Activated naive CD4-positive, alpha-beta T cell treated with anti-CD3 and anti-CD28 coated beads for 36 hours (primary cell): ENCODE results near the gene CCDC6. TPM values are rescaled to one million over a fixed set of nuclear protein-coding genes. Genes with fewer than 3 reads are reported as not detected.

Experiments used
- CTCF ChIA-PET: fragments of 350-600 bp; sonication (Branson Sonifier 250); formaldehyde crosslinking; loops from one replicate; lab custom pipeline; 2021; ENCODE audit warnings: antibody characterized with exemption; lab: Charles Lee
- DNase-seq: peaks from one replicate; pipeline ENCODE4 v3.0.0-alpha.2; 2020
- H3K27ac Mint-ChIP-seq: one replicate; pipeline ENCODE4 v1.8.0; 2021; ENCODE audit warnings: mild to moderate bottlenecking, mixed read lengths
- H3K27me3 Mint-ChIP-seq: one replicate; pipeline ENCODE4 v1.8.0; 2021; ENCODE audit warnings: low read depth, mixed read lengths
- H3K36me3 Mint-ChIP-seq: one replicate; pipeline ENCODE4 v1.8.0; 2021; ENCODE audit warnings: low read depth, mixed read lengths
- H3K4me1 Mint-ChIP-seq: one replicate; pipeline ENCODE4 v1.8.0; 2021; ENCODE audit warnings: low read depth, mixed read lengths
- H3K4me3 Mint-ChIP-seq: one replicate; pipeline ENCODE4 v1.8.0; 2021; ENCODE audit warnings: mild to moderate bottlenecking, moderate library complexity, mixed read lengths
- H3K9me3 Mint-ChIP-seq: one replicate; pipeline ENCODE4 v1.8.0; 2021; ENCODE audit warnings: mixed read lengths
- intact Hi-C: fragments of 100-400 bp; cut with micrococcal nuclease; formaldehyde crosslinking; loops from one replicate; pipeline ENCODE4 v1.15.1; 2023
- total RNA-seq, 2 experiments: library from RNA; stranded (reverse); gene quantifications; one replicate each; pipeline ENCODE4 v1.2.3, GENCODE V29; 2021

Gene CCDC6
- total RNA-seq, 2 experiments from 2014 or later, result 43.1 to 44.9 TPM

DNA sequence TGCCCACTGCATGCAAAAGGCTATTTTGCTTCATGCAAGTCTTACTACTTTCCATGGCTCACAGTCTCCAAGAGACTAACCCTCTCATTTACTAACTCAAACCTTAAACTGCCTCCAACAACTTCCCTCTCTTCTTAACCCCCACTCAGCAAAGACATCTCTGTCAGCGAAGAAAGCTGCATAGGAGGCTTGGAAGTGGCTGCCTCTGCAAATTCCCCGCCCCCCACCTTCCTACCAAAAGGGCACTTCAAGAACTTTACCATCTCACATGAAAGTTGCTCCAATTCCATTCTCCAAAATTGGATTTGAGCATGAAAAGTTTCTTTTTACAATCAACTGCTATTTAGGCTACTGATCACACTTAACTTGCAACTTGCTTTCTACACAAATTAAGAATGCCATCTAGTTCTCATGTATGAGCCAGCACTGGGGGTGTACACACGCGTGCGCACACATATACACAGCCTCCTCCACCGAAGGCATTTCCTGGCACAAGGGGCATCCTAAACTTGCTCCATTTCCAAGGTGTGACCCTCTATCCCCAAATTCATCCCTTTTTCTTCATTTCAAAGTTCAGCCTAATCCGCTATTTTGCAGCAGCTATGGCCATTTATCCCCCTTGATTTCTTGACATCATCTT is 1.8 kb downstream of the CCDC6 start:
- DNase-seq, result no peak
- CTCF ChIA-PET, result interaction anchor here (0.7 to 3.7 kb wide), 6 partner anchors 17 to 195 kb away, joined by 3 to 36 read pairs (median 14); partner anchors contain the start of gene SLC16A9
- Mint-ChIP-seq H3K27ac (peak overlapping the region; percentile 98), H3K4me3 (peak overlapping the region; percentile 95), H3K9me3 (no peaks in the 10 kb centered on the region), H3K4me1 (peaks cover 66% of the 10 kb centered on the region), H3K36me3 (peaks cover 45% of the 10 kb centered on the region), H3K27me3 (no peaks in the 10 kb centered on the region)
- intact Hi-C loops, result loop anchor here (1.0 to 5.0 kb wide), 4 partner anchors 18 to 1998 kb away; partner anchors contain the start of gene ARID5B

DNA sequence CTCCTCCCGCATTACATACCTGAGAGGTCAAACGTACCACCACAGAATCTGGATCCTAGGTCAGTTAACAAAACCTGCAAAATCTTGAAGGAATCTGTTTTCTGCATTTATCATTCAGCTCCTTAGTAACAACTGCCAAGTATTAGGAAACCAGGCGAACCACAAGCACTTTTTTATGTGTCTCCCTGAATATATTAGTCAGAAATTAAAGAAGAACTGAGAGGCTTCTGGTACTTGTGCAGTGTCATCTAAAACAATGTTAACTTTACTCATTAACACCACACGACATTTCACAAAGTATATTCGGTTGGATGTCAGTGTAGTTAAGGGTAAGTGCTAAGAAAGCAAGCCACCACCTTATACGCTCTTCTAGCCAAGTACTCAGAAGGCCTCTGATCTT is 2.5 kb downstream of the CCDC6 start:
- intact Hi-C loops, result no loop called here
- no peaks in the 10 kb centered on the region for H3K27me3 Mint-ChIP-seq
- peak overlapping the region; percentile 98 for H3K27ac Mint-ChIP-seq
- CTCF ChIA-PET, result interaction anchor here (2.2 kb wide), 1 partner anchor 16 kb away, joined by 6 read pairs; no protein-coding TSS in a partner anchor
- no peak for DNase-seq
- peaks cover 69% of the 10 kb centered on the region for H3K4me1 Mint-ChIP-seq
- peak overlapping the region; percentile 95 for H3K4me3 Mint-ChIP-seq
- no peaks in the 10 kb centered on the region for H3K9me3 Mint-ChIP-seq
- peaks cover 45% of the 10 kb centered on the region for H3K36me3 Mint-ChIP-seq

DNA sequence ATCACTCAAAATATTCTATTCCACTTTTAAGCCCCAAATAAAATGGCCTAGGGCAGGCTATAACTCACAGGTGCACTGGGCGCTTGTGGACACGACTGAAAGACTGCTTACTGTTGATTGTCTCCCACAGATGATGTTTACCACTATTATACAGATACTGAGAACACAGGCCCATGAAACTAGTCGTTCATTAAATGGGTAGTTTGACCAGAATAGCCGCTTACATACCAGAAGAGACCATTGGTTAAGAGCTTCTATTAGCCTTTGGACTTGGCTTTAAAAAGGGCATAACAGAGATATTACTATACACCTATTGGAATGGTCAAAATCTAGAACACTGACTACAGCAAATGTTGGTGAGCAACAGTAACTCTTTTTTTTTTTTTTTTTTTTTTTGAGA is 4.3 kb downstream of the CCDC6 start:
- CTCF ChIA-PET, result interaction anchor here (0.6 to 0.7 kb wide), 2 partner anchors 13 to 94 kb away, joined by 3 to 4 read pairs; no protein-coding TSS in a partner anchor
- Mint-ChIP-seq H3K27me3 (no peaks in the 10 kb centered on the region), H3K4me1 (peaks cover 69% of the 10 kb centered on the region), H3K36me3 (peaks cover 47% of the 10 kb centered on the region), H3K9me3 (no peaks in the 10 kb centered on the region), H3K4me3 (no peak overlapping the region), H3K27ac (no peak overlapping the region)
- intact Hi-C loops, result no loop called here
- no peak for DNase-seq

DNA sequence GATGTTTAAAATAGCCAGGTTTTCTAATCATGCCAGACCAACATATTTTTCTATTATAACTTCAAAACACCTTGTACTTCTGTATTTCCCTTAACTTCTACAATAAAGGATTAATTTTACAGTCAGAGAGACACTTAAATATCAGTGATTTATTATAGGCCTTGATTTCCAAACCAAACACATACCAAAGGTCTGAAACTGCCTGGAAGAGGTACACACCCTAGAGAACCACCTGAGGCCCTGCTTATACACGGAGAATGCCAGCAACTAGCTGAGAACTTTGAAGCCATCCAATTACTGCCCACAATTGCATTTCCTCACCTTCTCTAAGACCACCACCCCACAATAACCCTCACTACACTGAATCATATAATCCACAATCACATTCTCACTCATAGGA is 4.9 kb downstream of the CCDC6 start:
- no peak overlapping the region for H3K27ac Mint-ChIP-seq
- no peaks in the 10 kb centered on the region for H3K27me3 Mint-ChIP-seq
- no peak overlapping the region for H3K4me3 Mint-ChIP-seq
- intact Hi-C loops, result no loop called here
- H3K9me3 Mint-ChIP-seq, result no peaks in the 10 kb centered on the region
- peaks cover 47% of the 10 kb centered on the region for H3K36me3 Mint-ChIP-seq
- peaks cover 73% of the 10 kb centered on the region for H3K4me1 Mint-ChIP-seq
- no peak for DNase-seq
- CTCF ChIA-PET, result interaction anchor here (0.7 kb wide), 1 partner anchor 12 kb away, joined by 3 read pairs; no protein-coding TSS in a partner anchor

DNA sequence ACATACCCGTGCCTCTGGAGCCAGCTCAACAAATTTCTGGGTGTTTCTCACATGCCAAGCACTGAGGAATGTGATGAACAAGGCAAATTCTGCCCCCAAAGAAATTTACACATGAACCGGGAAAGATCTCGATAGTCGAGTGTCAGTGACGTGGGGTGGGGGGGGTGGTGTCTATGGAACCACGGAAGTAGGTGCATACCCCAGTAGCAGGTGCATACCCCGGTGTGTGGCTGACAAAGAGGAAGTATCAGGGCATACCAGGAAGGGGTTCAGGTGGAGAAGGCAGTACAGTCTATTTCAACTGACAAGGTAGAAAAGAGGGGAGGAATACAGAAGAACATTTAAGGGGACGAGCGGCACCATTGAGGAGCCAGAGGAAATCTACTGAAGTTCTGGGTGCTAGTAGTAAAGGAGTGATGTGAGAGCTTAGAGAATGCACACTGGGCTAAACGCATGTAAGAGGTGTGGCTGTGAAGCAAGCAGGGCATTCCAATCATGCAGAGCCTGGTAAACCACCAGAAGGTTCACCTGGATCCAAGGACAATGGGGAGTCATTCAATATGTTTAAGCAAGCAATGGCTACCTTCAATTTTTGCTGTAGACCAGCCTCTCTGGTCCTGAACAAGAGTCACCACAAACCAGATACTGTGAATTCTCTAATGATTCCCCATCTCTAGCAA is 6.2 kb downstream of the CCDC6 start:
- Mint-ChIP-seq H3K4me1 (peaks cover 82% of the 10 kb centered on the region), H3K27me3 (no peaks in the 10 kb centered on the region), H3K4me3 (no peak overlapping the region), H3K36me3 (peaks cover 45% of the 10 kb centered on the region), H3K9me3 (no peaks in the 10 kb centered on the region), H3K27ac (no peak overlapping the region)
- CTCF ChIA-PET, result interaction anchor here (0.6 to 1.4 kb wide), 2 partner anchors 34 to 67 kb away, joined by 3 read pairs; no protein-coding TSS in a partner anchor
- DNase-seq, result no peak
- intact Hi-C loops, result loop anchor here (1.0 kb wide), 1 partner anchor 12 kb away; no protein-coding TSS in a partner anchor

DNA sequence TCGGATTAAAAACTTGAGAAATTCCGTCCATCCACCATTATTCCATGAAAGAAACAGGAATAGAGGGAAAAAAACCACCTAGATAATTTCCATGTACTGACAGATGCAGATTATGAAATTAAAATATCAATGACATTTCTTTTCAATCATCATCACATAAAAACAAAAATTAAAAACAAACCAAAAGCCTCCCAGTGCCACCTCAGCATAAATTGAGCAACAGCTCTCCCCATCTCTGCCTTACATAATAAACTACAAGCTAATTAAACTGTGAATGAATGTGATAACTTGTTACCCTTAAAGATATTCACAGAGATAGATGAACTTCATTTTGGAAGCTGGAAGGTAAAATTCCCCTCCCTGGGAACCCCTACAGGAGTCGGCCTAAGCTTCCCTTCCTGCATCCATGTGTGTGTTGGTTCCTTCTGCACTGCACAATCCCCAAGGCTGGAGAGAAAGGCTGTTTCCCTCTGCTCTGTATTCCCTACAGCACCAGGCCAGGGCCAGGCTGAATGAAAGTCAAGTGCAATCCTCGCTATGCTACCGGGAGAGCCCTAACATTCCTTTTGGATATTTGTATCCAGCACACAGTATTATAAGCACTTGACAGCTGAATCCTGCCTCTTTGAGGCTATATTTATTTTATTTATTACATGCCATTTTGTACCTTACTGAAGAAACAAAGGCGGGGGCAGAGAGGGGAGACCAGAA is 8.1 kb downstream of the CCDC6 start:
- H3K27me3 Mint-ChIP-seq, result no peaks in the 10 kb centered on the region
- H3K4me1 Mint-ChIP-seq, result peaks cover 80% of the 10 kb centered on the region
- no peaks in the 10 kb centered on the region for H3K9me3 Mint-ChIP-seq
- CTCF ChIA-PET, result no interaction called here
- no peak overlapping the region for H3K4me3 Mint-ChIP-seq
- H3K27ac Mint-ChIP-seq, result no peak overlapping the region
- intact Hi-C loops, result no loop called here
- peaks cover 38% of the 10 kb centered on the region for H3K36me3 Mint-ChIP-seq
- DNase-seq, result no peak

DNA sequence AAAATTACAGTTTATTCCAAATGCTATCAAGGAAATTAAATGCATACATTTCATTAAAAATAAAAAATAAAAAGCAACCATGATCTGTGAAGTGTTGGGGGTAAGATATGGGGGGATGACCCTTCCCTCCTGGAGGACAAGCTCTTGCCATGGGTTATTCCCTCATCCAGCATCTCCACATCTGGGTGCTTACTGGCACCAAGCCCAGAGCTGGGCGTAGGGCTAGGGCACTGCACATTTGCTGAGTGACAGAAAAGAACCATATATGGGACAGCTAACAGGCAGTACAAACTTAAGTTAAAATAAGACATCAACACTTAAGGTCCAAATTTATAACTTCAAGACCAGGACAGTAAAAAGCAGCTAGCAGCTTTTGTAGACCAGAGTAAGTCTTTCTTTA is 10.2 kb downstream of the CCDC6 start:
- Mint-ChIP-seq H3K36me3 (peaks cover 23% of the 10 kb centered on the region), H3K27me3 (no peaks in the 10 kb centered on the region), H3K4me1 (peaks cover 76% of the 10 kb centered on the region), H3K4me3 (no peak overlapping the region), H3K9me3 (no peaks in the 10 kb centered on the region), H3K27ac (no peak overlapping the region)
- DNase-seq, result no peak
- CTCF ChIA-PET, result interaction anchor here (0.6 kb wide), 1 partner anchor 88 kb away, joined by 4 read pairs; no protein-coding TSS in a partner anchor
- intact Hi-C loops, result no loop called here

DNA sequence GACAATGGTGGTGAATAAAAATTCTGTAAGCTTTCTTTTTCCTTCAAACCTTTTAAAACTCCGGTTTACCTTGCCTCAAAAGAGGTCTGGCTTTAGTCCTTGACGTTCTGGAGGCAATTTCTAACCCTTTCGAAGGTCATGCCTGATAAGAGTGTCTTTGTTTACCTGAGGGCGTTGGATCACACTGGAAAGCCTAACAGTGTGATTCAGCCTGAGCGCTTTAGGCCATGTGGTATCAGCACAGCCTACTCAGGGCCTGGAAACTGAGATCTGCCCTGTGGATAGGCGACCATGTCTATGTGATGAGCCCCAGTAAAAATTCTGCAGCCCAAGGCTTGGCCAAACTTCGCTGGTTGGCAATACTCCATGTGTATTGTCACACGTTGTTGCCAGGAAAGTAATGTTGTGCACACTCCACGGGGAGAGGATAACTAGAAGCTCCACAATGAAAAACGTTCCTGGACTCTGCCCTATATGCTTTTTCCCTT is 10.7 kb downstream of the CCDC6 start:
- H3K4me1 Mint-ChIP-seq, result peaks cover 72% of the 10 kb centered on the region
- H3K27me3 Mint-ChIP-seq, result no peaks in the 10 kb centered on the region
- CTCF ChIA-PET, result interaction anchor here (1.1 kb wide), 1 partner anchor 11 kb away, joined by 4 read pairs; the partner anchor contains the start of gene CCDC6
- no peak overlapping the region for H3K4me3 Mint-ChIP-seq
- no peak for DNase-seq
- H3K36me3 Mint-ChIP-seq, result peaks cover 20% of the 10 kb centered on the region
- intact Hi-C loops, result no loop called here
- no peak overlapping the region for H3K27ac Mint-ChIP-seq
- no peaks in the 10 kb centered on the region for H3K9me3 Mint-ChIP-seq

DNA sequence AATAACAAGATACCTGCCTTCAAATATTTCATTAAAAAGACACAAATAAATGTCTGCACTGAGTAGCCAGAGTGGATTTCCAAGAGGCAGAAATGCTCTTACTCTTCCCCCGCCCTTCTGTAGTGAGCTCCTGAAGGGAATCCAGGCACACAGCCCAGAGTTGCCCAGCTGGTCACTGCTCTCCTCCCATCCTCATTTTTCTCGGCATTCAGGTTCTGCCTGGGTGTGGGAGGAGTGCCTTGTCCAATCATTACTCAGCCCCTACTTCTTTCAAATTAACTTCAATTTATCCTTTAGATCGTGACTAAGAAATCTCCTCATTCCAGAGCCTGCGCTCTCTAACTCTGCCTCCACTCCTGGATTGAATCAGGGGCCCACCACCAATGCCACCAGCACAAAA is 12.2 kb downstream of the CCDC6 start:
- CTCF ChIA-PET, result no interaction called here
- no peak overlapping the region for H3K27ac Mint-ChIP-seq
- intact Hi-C loops, result no loop called here
- no peak for DNase-seq
- H3K27me3 Mint-ChIP-seq, result no peaks in the 10 kb centered on the region
- peaks cover 23% of the 10 kb centered on the region for H3K36me3 Mint-ChIP-seq
- H3K4me3 Mint-ChIP-seq, result no peak overlapping the region
- no peaks in the 10 kb centered on the region for H3K9me3 Mint-ChIP-seq
- H3K4me1 Mint-ChIP-seq, result peaks cover 69% of the 10 kb centered on the region

DNA sequence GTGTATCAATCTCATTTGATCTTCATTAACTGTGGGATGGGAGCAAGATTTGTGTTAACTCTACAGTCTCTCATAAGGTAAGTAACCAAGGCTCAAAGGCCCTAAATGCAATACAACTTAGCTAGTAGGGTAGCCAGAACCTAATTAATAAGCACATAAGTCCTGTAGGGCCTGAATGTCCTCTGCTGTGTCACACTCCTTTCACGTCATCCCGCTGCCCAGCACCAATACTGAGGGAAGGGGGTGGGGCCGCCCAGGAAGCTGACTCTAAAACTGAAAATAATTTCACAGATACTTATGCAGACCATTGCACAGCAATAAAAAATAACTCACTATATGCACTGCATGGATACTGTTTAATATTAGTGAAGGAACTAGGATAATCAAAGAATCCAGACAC is 13.7 kb downstream of the CCDC6 start:
- H3K4me1 Mint-ChIP-seq, result peaks cover 69% of the 10 kb centered on the region
- H3K9me3 Mint-ChIP-seq, result no peaks in the 10 kb centered on the region
- H3K36me3 Mint-ChIP-seq, result peaks cover 26% of the 10 kb centered on the region
- intact Hi-C loops, result no loop called here
- no peaks in the 10 kb centered on the region for H3K27me3 Mint-ChIP-seq
- no peak for DNase-seq
- H3K4me3 Mint-ChIP-seq, result no peak overlapping the region
- CTCF ChIA-PET, result no interaction called here
- H3K27ac Mint-ChIP-seq, result no peak overlapping the region

DNA sequence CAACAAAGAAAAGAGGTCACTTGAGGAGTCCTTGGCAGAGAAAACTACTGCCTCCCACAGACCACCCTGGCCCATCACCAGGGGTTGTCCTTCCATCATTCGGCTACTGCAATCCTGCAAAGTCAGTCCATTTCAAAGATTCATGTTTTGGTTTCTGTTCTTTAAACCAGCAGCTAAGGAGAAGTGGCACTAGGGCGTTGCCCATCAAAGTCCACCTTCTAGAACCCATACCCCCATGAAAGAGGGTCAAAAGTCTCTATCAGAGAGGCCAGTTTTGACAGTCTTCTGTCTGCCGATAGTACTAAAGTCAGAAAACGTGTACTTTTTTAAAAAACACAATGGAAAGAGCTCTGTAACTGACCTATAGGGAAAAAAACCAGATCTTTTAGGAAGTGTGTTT is 14.4 kb downstream of the CCDC6 start:
- no peak for DNase-seq
- H3K4me3 Mint-ChIP-seq, result no peak overlapping the region
- intact Hi-C loops, result no loop called here
- CTCF ChIA-PET, result no interaction called here
- H3K9me3 Mint-ChIP-seq, result no peaks in the 10 kb centered on the region
- H3K36me3 Mint-ChIP-seq, result peaks cover 27% of the 10 kb centered on the region
- H3K27ac Mint-ChIP-seq, result no peak overlapping the region
- no peaks in the 10 kb centered on the region for H3K27me3 Mint-ChIP-seq
- H3K4me1 Mint-ChIP-seq, result peaks cover 71% of the 10 kb centered on the region

DNA sequence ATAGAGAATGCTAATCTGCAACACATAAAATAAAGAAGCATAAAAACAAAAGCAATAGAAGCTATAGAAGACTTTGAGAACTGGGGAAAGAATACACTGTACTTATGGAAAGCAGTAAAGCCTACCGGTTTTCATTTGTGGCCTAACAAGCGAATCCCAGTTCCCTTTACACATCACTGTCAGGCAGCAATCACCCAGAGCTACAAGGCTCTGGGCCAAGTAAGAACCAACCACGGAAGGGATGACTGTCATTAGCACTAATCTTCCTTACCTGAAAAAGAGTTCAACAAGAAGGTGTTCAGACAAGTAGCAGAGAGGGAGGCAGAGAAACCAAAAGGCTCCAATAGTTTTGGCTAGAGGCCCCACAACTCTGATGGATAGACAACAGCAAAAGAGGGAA is 15.0 kb downstream of the CCDC6 start:
- Mint-ChIP-seq H3K27ac (peak overlapping the region; percentile 2), H3K4me1 (peaks cover 71% of the 10 kb centered on the region), H3K9me3 (no peaks in the 10 kb centered on the region), H3K36me3 (peaks cover 32% of the 10 kb centered on the region), H3K4me3 (no peak overlapping the region), H3K27me3 (no peaks in the 10 kb centered on the region)
- intact Hi-C loops, result no loop called here
- DNase-seq, result no peak
- CTCF ChIA-PET, result no interaction called here
